RWPE1 (cell line): Measurements from ENCODE around the gene STAT5B.
"Not testable (repeated sequence)": the region's sequence is repeated elsewhere in the genome, so short reads cannot be mapped to it uniquely, and the experiment has no call there.

Experiments used
- CTCF ChIA-PET: fragments of 350-600 bp; sonication (Branson Sonifier 250); formaldehyde crosslinking; extraction: SDS; loops from one replicate; lab custom pipeline; 2021; lab: Yijun Ruan, JAX
- POLR2A ChIA-PET: fragments of 400-600 bp; formaldehyde crosslinking; extraction: SDS; loops from one replicate; lab custom pipeline; 2020; ENCODE audit warnings: antibody characterized with exemption; ENCODE audit not compliant: low non-redundant PET; lab: Yijun Ruan, JAX
- DNase-seq: peaks from one replicate; pipeline ENCODE4 v3.0.0; 2012; ENCODE audit warnings: low spot score
- H3K27ac ChIP-seq: fragments of 450-650 bp; 2 replicates; pipeline ENCODE4 v1.5.1; 2017
- CTCF ChIP-seq: fragments of 450-650 bp; conservative IDR thresholded peaks from 2 replicates; pipeline ENCODE4 v1.5.1; 2017; ENCODE audit warnings: low read depth, mild to moderate bottlenecking

STAT5B gene

DNA sequence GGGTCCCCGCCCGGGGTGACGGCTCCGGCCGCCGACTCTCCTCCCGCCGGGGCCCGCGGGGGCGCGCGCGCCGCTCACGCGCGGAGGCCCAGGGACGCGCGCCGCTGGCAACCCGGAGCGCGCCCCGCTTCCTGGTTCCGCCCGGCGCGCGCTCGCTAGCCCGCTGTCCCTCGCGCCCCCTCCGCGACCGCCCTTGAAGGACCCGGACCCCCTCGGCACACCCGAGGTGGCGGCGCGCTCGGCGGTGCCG lies at the start of gene STAT5B:
Gene STAT5B, minus strand, starts transcription at position 33 of the 250 bp plus-strand sequence. CDS start 44,264 bp downstream, outside the sequence.
- peak within 1 kb of the TSS; percentile 70 for H3K27ac ChIP-seq

GRCh38 chr17:42325026-42325425 lies 48.8 kb upstream of the STAT5B start:
- TF ChIP-seq CTCF: no peak
- peak overlapping the region; percentile 72 for H3K27ac ChIP-seq
- POLR2A ChIA-PET: interaction anchor here (1.0 kb wide), 1 partner anchor 98 kb away, joined by 6 read pairs; the partner anchor contains the start of gene CAVIN1
- peak; percentile 87 for DNase-seq
- CTCF ChIA-PET: interaction anchor here (0.6 to 2.9 kb wide), 6 partner anchors 12 to 214 kb away, joined by 3 to 6 read pairs (median 4); no protein-coding TSS in a partner anchor

More for the DNA sequence above, at the start of gene STAT5B:
- DNase-seq: peak; percentile 85
- CTCF ChIA-PET: no interaction called here
- no peak for TF ChIP-seq CTCF
- POLR2A ChIA-PET: no interaction called here

- ChIA-PET POLR2A (no interaction called here), CTCF (interaction anchor here (1.9 kb wide), 1 partner anchor 83 kb away, joined by 5 read pairs; no protein-coding TSS in a partner anchor)
- no peak for TF ChIP-seq CTCF
- no peak for DNase-seq
- H3K27ac ChIP-seq: peak overlapping the region; percentile 55
Observed at GRCh38 chr17:42323268-42323773, 47.1 kb upstream of the STAT5B start.

DNA sequence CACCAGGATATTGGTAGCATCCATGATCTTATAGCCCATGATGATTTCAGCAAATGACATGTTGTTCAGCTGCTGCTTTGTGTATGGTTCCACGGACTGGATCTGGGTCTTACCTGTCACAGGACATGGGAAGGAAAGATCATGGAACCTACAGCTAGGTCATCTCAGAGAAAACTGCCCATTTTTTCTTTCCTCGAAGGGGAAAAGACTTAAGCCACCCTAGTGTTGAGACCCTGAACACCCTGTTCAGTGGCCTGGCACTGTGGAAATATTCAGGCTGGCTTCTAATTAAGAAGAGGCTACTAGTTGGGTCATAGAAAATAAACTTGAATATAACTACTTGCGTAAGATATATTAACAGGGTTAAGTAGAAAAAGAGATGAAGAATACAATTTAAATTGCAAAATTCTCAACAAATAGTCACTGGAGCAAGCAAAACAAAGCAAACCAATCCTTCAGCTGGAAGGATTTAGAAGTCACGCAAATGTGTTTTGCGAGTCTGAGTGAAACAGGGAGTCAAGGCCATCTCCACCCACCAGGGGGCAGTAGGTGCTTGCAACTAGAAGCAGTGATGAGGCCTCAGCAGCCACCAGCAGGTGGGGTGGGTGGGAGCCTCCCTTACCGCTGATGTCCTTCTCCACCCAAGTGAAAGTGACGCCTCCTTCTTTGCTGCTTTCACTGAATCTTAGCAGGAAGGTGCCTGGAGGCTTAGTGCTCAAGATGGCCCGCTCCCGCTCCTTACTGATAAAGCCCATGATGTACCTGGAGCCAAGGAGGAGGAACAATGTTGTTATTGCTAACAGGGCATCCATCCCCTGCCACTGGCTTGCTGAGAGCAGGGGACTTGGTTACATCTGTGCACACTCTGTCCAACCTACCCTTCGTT lies 46.4 kb upstream of the STAT5B start:
- ChIA-PET POLR2A (no interaction called here), CTCF (interaction anchor here (0.6 to 1.9 kb wide), 15 partner anchors 11 to 232 kb away, joined by 3 to 10 read pairs (median 3); no protein-coding TSS in a partner anchor)
- peak; percentile 92 for DNase-seq
- TF ChIP-seq CTCF: peak; percentile 97
- peak overlapping the region; percentile 55 for H3K27ac ChIP-seq

DNA sequence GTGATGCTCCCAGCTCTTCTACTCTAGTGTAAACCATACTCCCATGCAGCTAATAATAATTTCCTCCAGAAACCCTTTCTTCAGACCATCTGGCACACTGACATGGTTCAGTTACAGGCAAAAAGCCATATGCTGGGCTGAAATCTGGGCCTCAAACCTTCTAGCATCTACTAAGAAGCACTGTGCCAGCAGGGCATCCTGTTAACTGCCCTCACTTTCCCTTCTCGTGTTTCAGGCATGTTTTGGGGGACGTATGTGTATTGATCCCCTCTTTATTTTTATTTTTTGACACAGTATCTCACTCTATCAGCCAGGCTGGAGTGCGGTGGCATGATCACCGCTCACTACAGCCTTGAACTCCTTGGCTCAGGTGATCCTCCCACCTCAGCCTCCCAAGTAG lies 45.4 kb upstream of the STAT5B start:
- ChIA-PET CTCF (interaction anchor here (0.6 to 1.8 kb wide), 5 partner anchors 10 to 207 kb away, joined by 3 to 10 read pairs (median 5); no protein-coding TSS in a partner anchor), POLR2A (no interaction called here)
- no peak for DNase-seq
- no peak overlapping the region for H3K27ac ChIP-seq
- TF ChIP-seq CTCF: no peak

GRCh38 chr17:42317967-42318366 lies 41.8 kb upstream of the STAT5B start:
- H3K27ac ChIP-seq, POLR2A ChIA-PET: not testable (repeated sequence)
- CTCF ChIA-PET: interaction anchor here (0.8 kb wide), 1 partner anchor 210 kb away, joined by 3 read pairs; no protein-coding TSS in a partner anchor

More at GRCh38 chr17:42317967-42318366, 41.8 kb upstream of the STAT5B start:
- not testable (repeated sequence) for DNase-seq
